HUES6 (cell line): ENCODE data around the gene UCP2.

Experiments used
- H3K27ac ChIP-seq: 2 replicates; pipeline ENCODE4 v1.7.0; 2013; ENCODE audit warnings: low read depth, mild to moderate bottlenecking, low read length, inconsistent platforms
- H3K27me3 ChIP-seq: 2 replicates; pipeline ENCODE4 v1.6.1; 2013; ENCODE audit warnings: low read length; ENCODE audit not compliant: control insufficient read depth, insufficient read depth
- H3K36me3 ChIP-seq: 2 replicates; pipeline ENCODE4 v1.6.1; 2013; ENCODE audit warnings: low read length; ENCODE audit not compliant: control insufficient read depth, insufficient read depth
- H3K4me1 ChIP-seq: 2 replicates; pipeline ENCODE4 v1.6.1; 2013; ENCODE audit warnings: low read length; ENCODE audit not compliant: control insufficient read depth, insufficient read depth
- H3K4me3 ChIP-seq: 2 replicates; pipeline ENCODE4 v1.5.1; 2013; ENCODE audit warnings: low read depth, low read length
- H3K9ac ChIP-seq: one replicate; pipeline ENCODE4 v1.6.1; 2013; ENCODE audit warnings: mild to moderate bottlenecking, low read length
- H3K9me3 ChIP-seq: 2 replicates; pipeline ENCODE4 v1.6.1; 2013; ENCODE audit warnings: low read depth, low read length; ENCODE audit not compliant: control insufficient read depth, insufficient read depth

UCP2 gene

DNA sequence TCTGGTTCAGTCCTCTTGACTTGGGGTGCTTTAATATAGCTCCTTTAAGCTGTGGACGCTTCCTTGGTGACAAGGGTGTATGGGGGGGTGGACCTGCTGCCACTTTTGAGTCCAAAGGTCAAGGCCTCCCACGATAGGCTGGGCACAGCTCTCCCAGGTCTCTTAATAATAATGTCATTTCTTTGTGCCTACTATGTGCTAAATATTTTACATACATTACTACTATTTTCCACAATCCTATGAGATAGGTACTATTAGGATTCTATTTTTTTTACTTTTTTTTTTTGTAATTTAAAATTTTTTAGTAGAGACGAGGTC, 26.5 kb upstream of the UCP2 start:
- Histone ChIP-seq H3K4me3 (no peak overlapping the region), H3K9me3 (no peaks in the 10 kb centered on the region), H3K27me3 (no peaks in the 10 kb centered on the region), H3K27ac (no peak overlapping the region), H3K36me3 (0 out of 2 replicates have a peak, but pooled peaks cover 3% of the 10 kb centered on the region), H3K9ac (no peak overlapping the region), H3K4me1 (peaks cover 8% of the 10 kb centered on the region)

DNA sequence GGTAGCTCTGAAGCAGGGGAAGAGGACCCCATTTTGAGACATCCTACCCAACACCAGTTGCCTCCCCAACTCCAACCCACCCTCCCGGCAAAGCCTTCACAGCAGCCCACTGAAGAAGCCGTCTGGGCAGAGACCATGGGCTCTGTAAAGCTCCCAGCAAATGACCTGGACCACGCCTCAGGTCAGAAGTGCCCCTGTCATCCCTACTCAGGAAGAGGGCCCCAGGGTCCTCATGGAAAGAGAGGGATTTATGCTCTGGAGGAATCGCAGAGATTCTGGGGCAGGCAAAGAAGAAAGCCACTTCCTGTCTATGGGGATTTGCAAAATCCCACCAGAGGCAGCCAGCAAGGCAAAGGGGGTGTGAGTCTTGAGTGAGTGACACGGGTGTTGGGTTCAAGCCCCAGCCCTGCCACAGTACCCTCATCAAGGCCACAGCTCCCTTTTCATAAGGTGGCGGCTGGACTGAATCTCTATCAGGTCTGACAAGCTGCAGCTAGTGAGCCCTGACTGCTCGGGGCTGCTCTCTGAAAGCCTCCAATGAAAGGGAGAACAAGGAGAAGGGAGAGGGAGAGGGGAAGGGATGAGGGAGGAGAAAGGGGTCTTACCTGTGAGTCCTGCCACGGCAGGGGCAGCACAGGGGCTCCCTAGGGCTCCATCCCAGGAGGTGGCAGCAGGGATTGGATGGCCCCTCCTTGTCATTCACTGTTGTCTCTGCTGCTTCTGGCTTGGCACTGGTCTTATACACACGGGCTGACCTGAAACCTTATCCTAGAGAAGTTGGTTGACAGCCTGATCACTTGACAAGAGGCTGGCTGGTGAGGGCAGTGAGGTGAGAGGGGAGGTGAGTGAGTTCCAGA, 26.0 kb upstream of the UCP2 start, which contains the start of gene UCP3:
Gene UCP3, minus strand, starts transcription at position 713 of the 857 bp plus-strand sequence. CDS start 2,043 bp downstream, outside the sequence.
- Histone ChIP-seq H3K9ac (no peak within 1 kb of the TSS), H3K9me3 (no peaks in the 10 kb centered on the region), H3K27ac (no peak within 1 kb of the TSS), H3K36me3 (0 out of 2 replicates have a peak, but pooled peaks cover 3% of the 10 kb centered on the region), H3K4me3 (no peak within 1 kb of the TSS), H3K4me1 (peaks cover 8% of the 10 kb centered on the region), H3K27me3 (no peaks in the 10 kb centered on the region)

DNA sequence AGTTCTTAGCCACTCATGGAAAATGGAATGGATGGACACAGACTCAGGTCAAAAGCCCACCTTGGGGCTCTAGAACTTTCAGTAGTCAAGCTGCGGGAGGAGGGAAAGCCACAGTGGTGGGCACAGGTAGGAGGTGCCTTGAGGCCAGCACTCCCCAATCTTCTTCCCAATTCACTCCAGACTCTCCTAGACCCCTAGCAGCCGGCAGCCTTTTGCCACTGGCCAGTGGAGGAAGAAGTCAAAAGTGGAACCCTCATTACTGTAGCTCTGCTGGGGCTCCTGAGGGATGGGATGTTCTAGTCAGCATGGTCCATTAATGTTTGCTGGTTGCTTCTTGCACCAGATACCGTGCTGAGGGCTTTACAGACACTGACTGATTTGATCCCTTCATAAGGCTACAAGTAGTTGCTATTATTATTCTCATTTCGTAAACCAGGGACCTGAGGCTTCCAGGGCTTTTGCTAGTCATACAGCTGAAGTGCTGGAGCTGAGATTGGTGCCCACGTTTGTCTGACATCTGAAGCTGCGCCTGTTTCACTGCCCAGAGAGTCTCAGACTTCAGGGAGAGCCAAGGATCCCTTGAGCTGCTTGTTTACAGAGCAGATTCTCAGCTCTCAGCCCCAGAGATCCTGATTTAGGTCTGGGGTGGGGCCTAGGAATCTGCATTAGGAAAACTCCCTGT, 25.2 kb upstream of the UCP2 start:
- Histone ChIP-seq H3K36me3 (peaks cover 3% of the 10 kb centered on the region; the same call in 1 of the 2 replicates), H3K4me3 (no peak overlapping the region), H3K27ac (no peak overlapping the region), H3K4me1 (peaks cover 8% of the 10 kb centered on the region), H3K27me3 (no peaks in the 10 kb centered on the region), H3K9me3 (no peaks in the 10 kb centered on the region), H3K9ac (no peak overlapping the region)

DNA sequence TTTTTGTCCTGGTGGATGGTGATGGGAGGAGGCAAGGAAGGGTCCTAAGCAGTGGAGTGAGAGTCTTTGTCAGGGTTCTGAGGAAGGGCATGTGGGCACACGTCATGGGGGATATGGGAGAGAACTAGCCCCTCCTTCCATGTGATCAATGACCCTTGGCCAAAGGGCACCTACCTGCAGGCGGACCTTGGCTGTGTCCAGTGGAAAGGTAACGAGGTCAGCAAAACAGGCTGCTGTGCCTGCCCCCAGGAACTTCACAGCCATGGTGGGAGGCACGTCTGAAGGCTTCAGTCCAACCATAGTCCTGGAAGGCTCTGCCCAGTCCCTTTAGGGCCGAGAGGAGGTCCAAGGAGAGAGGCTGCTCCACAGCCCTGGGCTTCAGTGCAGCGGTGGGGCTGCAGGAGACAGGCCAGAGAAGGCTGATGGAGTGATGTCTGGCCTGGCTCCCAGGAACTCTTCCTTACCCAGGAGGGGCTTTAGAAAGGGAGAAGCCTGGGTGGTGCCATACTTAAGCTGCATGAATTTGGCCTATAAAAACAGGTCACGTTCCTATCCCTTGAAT, 24.2 kb upstream of the UCP2 start:
- Histone ChIP-seq H3K4me3 (no peak overlapping the region), H3K27ac (no peak overlapping the region), H3K9ac (no peak overlapping the region), H3K9me3 (no peaks in the 10 kb centered on the region), H3K4me1 (peaks cover 8% of the 10 kb centered on the region), H3K27me3 (no peaks in the 10 kb centered on the region), H3K36me3 (no peaks in the 10 kb centered on the region; the same call in 1 of the 2 replicates)

DNA sequence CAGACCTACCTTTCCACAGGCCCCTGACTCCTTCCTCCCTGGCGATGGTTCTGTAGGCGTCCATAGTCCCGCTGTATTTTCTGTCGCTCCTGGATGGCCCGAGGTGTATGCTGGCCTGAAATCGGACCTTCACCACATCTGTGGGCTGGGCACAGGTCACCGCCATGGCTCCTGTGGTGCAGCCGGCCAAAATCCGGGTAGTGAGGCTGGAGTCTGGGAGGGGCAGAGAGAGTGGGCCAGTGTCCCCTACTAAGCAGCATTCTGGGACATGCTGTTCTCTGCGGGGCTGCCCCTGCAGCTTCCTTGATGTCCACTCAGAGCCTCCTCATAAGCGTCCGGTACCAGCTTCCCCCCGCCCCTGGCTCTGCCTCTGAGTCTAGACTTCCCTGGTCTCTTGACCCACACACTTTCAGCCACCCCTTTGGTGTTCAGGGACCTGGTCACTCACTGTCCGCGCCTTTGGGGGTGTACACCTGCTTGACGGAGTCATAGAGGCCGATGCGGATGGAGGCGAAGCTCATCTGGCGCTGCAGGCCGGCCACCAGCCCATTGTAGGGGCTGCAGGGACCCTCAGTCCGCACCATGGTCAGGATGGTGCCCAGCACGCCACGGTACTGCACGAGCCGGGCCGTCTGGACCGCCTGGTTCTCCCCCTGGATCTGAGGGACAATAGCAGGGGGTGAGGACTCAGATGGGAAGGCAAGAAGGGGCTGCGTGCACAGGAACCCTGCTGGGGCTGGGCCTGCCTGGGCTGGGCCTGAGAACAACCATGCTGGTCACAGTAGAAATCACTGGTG, 23.3 kb upstream of the UCP2 start:
- Histone ChIP-seq H3K9me3 (no peaks in the 10 kb centered on the region), H3K36me3 (no peaks in the 10 kb centered on the region; the same call in 1 of the 2 replicates), H3K9ac (no peak overlapping the region), H3K27ac (no peak overlapping the region), H3K4me1 (peaks cover 8% of the 10 kb centered on the region), H3K4me3 (no peak overlapping the region), H3K27me3 (no peaks in the 10 kb centered on the region)

DNA sequence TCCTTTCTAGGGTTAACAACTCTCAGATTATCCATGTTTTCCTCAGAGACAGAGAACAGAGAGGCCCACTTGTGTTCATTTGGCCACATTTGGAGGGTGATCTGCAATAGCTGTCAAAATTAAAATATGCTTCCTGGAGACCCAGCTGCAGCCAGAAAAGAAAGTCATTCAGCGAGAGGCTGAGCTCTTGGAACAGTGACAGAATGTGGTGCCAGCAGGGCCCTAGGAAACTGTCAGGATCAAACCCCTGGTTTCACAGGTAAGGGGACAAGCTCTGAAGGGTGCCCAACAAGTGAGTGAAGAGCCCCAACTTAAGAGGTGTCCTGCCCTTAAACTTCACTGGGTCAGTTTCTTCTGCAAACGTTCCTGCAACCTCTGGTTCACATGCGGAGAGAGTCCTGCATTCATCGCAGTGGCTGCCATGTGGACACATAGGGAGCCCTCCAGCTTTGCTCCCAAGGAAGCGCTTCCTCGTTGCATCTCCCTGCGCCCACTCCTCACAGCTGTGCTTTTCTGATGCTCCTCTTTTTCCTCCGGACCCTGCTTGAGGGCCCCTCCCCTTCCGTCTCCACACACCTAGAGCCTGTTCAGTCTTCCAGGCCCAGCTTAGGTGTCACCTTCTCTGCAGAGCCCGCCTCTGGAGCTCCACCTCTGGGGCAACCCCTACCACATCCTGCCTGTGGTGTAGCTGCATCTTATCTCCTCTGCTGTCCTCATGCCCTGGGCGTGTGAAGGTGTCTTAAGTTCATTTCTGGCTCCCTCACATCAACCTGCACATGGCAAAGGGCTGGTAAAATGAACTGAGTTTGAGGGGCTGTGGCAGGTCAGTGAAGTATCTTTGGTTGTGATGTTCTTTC, 22.3 kb upstream of the UCP2 start:
- Histone ChIP-seq H3K9ac (no peak overlapping the region), H3K4me1 (peaks cover 6% of the 10 kb centered on the region), H3K9me3 (no peaks in the 10 kb centered on the region), H3K36me3 (no peaks in the 10 kb centered on the region; the same call in 1 of the 2 replicates), H3K27me3 (no peaks in the 10 kb centered on the region), H3K4me3 (no peak overlapping the region), H3K27ac (no peak overlapping the region)

DNA sequence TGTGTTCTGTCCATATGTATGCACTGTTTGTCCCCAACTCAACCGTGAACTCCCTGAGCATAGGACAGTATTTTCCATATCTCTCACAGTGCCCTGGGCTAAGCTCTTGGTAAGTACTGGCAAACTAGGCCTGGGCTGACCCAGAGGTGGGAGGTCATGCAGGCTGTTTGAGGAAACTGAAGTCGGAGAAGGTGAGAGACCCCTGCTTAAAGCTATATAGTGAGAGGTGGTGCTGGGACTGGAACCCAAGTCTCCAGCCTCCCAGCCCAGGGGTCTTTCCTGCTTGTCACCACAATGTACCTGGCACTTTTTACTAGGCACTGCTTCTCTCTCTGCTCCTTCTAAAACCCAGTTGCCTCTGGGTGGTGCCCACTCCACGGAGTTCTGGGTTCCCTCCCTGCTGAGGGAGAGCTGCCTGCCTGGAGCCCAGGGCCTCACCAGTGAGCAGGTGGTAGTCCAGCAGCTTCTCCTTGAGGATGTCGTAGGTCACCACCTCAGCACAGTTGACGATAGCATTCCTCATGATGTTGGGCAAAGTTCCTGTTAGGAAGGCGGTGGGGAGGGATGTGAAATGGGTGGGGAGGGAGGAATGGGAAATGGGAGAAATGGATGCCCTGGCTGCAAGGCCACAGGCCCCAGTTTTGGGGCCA, 21.5 kb upstream of the UCP2 start:
- H3K27ac ChIP-seq, result no peak overlapping the region
- H3K9ac ChIP-seq, result no peak overlapping the region
- 0 out of 2 replicates have a peak, but pooled peaks cover 6% of the 10 kb centered on the region for H3K4me1 ChIP-seq
- no peaks in the 10 kb centered on the region for H3K9me3 ChIP-seq
- no peak overlapping the region for H3K4me3 ChIP-seq
- no peaks in the 10 kb centered on the region; the same call in 1 of the 2 replicates for H3K36me3 ChIP-seq
- H3K27me3 ChIP-seq, result no peaks in the 10 kb centered on the region

DNA sequence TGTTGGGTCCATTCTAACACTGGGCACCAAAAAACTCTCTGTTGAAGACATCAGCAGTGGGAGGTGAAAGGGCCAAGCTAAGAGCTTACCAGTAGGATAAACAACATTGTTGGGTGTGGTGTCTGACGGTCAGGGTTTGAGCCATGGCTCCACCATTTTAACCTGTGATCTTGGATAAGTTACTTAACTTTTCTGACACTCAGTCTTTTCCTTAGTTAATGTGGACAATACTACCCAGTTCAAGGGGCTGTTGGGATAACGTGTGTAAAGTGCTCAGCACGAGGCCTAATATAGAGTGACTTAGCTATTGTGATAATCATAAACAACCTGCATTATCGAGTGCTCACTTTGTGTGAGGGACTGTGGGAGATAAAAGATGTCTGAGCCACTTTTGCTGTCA, 20.2 kb upstream of the UCP2 start:
- Histone ChIP-seq H3K4me1 (0 out of 2 replicates have a peak, but pooled peaks cover 6% of the 10 kb centered on the region), H3K27ac (no peak overlapping the region), H3K4me3 (no peak overlapping the region), H3K9ac (no peak overlapping the region), H3K36me3 (no peaks in the 10 kb centered on the region; the same call in 1 of the 2 replicates), H3K27me3 (no peaks in the 10 kb centered on the region), H3K9me3 (no peaks in the 10 kb centered on the region)

DNA sequence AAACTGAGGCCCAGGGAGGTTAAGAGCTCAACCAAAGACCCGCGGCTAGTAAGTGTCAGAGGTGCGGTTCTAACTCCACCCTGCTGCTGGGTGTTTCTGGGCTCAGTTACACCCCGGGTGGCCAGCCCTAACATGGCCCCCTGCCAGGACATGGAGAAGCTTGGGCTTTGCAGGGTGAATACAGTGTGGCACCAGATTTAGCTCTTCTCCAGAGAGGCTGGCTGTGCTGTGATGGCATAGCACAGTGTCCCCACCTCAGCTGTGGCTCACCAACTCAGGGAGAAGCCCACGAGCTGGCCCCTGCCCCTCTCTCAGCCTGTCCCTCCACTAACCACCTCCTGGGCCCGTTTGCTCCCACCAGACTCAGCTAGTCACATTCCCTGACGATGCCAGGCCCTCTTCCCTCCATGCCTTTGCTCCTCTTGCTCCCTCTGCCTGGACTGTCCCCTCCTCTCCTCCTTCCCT, 19.2 kb upstream of the UCP2 start:
- Histone ChIP-seq H3K27ac (no peak overlapping the region), H3K4me1 (0 out of 2 replicates have a peak, but pooled peaks cover 6% of the 10 kb centered on the region), H3K9me3 (no peaks in the 10 kb centered on the region), H3K27me3 (no peaks in the 10 kb centered on the region), H3K36me3 (no peaks in the 10 kb centered on the region; the same call in 1 of the 2 replicates), H3K4me3 (no peak overlapping the region), H3K9ac (no peak overlapping the region)
